ENCODE measurements around the gene PLAC8.
"Not testable (repeated sequence)": the region's sequence is repeated elsewhere in the genome, so short reads cannot be mapped to it uniquely, and the experiment has no call there.

The PLAC8 gene

GRCh38 chr4:83149865-83150652 is 35.5 kb upstream of the PLAC8 start:
- DNase-seq (ENCODE audit: low read depth): no peak
- TF ChIP-seq CTCF (IDR thresholded peaks at IDR 0.05; ENCODE audit: low read depth, low read length) (no peak), POLR2A (IDR thresholded peaks at IDR 0.05; ENCODE audit: extremely low read depth, insufficient read length) (no peak), MYC (IDR thresholded peaks at IDR 0.05; ENCODE audit: low read depth, low read length) (no peak)
- no peak overlapping the region for H3K4me3 ChIP-seq (ENCODE audit: low read depth, low read length)

- H3K4me3 ChIP-seq (ENCODE audit: low read depth, low read length): no peak overlapping the region
- TF ChIP-seq MAX (IDR thresholded peaks at IDR 0.05; ENCODE audit: low read depth, low read length) (no peak), CTCF (IDR thresholded peaks at IDR 0.05; ENCODE audit: low read depth, low read length) (no peak), MYC (IDR thresholded peaks at IDR 0.05; ENCODE audit: low read depth, low read length) (no peak), POLR2A (IDR thresholded peaks at IDR 0.05; ENCODE audit: extremely low read depth, insufficient read length) (no peak)
- DNase-seq (ENCODE audit: low read depth): no peak
Measured at GRCh38 chr4:83146841-83147240, 32.3 kb upstream of the PLAC8 start.

GRCh38 chr4:83145776-83146175 is 31.2 kb upstream of the PLAC8 start:
- DNase-seq (ENCODE audit: low read depth): peak; percentile 28
- not testable (repeated sequence) for H3K4me3 ChIP-seq (ENCODE audit: low read depth, low read length)

DNA sequence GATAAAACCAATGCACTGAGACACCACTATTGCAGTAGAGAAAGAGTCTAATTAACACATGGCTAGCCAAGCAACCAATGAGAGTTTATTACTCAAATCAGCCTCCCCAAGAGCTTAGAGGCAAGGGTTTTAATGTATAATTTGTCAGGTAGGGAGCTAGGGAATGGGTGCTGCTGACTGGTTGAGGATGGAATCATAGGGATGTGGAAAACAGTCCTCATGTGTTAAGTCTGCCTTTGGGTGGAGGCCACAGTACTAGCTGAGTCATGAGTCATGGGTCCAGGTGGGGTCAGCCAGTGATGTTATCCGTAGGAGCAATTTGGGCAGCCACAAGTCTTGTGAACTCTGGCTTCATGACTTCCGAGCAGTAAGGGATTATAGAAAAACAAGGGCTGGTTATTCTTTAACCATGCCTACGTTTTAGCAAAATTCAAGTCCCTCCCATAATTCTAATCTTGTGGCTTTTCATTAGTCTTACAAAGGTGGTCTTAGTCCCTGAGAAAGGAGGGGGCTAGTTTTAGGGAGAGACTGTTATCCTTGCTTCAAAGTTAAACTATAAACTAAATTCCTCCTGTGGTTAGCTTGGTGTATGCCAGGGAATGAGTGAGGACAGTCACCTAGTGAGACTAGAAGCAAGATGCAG is 25.1 kb upstream of the PLAC8 start:
- no peak overlapping the region for H3K4me3 ChIP-seq (ENCODE audit: low read depth, low read length)
- DNase-seq (ENCODE audit: low read depth): no peak
- TF ChIP-seq MYC (IDR thresholded peaks at IDR 0.05; ENCODE audit: low read depth, low read length) (no peak), CTCF (IDR thresholded peaks at IDR 0.05; ENCODE audit: low read depth, low read length) (no peak)

DNA sequence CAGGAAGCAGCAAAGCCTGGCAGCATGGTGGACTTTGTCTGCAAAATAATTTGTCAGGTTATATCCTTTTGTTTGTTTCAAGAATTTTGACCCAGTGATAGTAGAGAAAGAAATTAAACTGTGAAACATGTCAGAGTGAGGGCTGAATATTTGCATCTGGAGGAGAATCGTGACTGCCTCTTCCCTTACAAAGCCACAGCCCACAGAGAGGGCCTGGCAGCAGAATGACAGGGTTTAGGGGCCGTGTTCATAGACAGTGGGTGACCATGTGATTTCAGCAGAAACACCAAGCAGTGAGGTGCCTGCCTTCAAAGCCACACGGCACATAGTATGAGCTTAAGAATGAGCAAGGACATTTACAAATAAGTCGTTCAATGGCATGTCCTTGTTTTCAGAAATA is 24.4 kb upstream of the PLAC8 start:
- no peak overlapping the region for H3K4me3 ChIP-seq (ENCODE audit: low read depth, low read length)
- DNase-seq (ENCODE audit: low read depth): no peak
- TF ChIP-seq CTCF (IDR thresholded peaks at IDR 0.05; ENCODE audit: low read depth, low read length): no peak
- TF ChIP-seq POLR2A (IDR thresholded peaks at IDR 0.05; ENCODE audit: extremely low read depth, insufficient read length): no peak
- no peak for TF ChIP-seq MAX (IDR thresholded peaks at IDR 0.05; ENCODE audit: low read depth, low read length)
- TF ChIP-seq MYC (IDR thresholded peaks at IDR 0.05; ENCODE audit: low read depth, low read length): no peak

DNA sequence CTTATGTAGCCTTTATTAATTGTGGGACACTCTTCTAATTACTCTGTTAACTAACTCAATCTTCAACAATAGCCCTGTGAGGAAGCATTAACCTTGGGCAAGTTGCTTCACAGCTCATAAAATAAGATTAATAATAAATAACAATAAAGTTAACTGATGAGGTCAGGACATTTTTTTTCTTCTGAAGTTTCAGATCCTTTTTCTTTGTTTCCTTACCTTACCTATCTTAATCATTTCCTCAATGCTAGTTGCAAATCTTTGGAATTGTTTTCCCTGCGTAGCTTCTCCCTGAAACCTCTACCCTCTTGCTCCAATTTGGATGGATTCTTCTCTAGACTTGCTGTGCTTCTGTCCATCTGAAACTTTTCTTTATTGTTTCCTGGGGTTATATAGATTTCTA is 17.5 kb upstream of the PLAC8 start:
- no peak for DNase-seq (ENCODE audit: low read depth)
- TF ChIP-seq CTCF (IDR thresholded peaks at IDR 0.05; ENCODE audit: low read depth, low read length): no peak
- no peak overlapping the region for H3K4me3 ChIP-seq (ENCODE audit: low read depth, low read length)

Measured in NB4 (cell line).